GM19438 (cell line): ENCODE data around the gene PEX10.

Experiments
- ATAC-seq: cut with Tn5 transposase; IDR thresholded peaks from one replicate; pipeline ENCODE4 v1.9.1; 2021; ENCODE audit warnings: low read depth; ENCODE audit not compliant: unreplicated experiment

Gene PEX10

GRCh38 chr1:2391041-2391930 lies 21.1 kb downstream of the PEX10 start, which contains the start of the genes MORN1 and RER1:
TSS of gene MORN1 (minus strand) at chr1:2391554. CDS start at chr1:2391533, 21 bp downstream.
TSS of gene RER1 (plus strand) at chr1:2391841. CDS start at chr1:2395791, 3,950 bp downstream.
- peak; percentile 81 for ATAC-seq

DNA sequence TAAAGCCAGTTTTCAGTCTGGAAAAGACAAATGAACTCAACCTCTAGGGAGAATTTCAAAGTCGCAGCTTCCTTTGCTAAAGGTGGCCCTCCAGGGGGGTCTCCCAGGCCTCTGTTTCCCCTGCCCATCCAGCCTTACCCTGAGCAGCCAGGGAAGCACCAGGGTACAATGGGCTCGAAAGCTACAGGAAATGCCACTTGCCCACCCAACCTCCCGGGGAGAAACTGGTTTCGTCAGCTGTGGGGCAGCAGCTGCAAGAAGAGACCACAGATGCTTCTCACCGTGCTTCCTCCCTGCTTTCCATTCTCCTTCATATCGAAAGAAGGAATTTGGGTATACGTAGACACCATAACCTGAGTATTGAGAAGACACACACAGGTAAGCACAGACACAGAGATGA lies 22.7 kb downstream of the PEX10 start:
- no peak for ATAC-seq

GRCh38 chr1:2388004-2388913 lies 24.1 kb downstream of the PEX10 start:
- no peak for ATAC-seq

DNA sequence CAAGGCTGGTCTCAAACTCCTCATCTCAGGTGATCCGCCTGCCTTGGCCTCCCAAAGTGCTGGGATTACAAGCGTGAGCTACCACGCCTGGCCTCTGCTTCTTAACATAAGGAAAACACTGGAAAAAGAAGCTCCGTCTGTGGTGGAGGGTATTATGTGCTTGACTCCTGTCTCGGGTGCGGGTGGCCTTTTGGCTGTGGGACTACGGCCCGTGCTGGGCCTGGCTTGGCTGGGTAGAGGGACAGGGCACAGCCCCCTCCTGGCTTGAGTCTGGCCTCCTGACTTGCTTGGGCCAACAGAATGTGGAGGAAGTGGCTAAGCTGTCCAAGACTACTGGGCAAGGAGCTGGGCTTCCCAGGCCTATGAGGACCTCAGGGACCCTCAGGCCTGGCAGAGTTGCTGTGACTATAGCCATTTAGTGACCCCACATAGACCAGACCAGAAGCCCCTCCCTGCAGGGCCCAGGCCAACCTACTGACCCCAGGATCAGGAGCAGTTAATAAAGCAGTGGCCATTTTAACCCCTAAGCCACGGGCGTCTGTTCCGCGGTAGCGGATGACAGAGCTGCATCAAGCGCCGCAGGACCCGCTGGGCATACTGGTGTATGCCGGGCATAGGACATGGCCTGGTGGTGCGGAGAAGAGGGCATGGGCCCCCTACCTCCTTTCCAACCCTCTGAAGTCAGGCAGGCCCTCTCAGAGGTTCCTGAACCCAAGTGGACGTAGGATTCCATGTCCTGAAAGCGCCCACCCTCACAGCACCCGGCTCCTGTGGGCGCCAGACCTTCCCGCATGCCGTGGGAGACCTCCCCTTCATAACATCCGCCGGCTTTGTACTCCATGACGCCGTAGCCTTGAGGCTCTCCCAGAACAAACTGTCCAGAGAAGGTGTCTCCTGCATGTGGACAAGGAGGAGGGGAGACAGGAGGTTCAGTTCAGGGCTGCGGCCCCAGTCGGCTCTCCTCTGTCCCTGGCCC lies 25.4 kb downstream of the PEX10 start:
- no peak for ATAC-seq

DNA sequence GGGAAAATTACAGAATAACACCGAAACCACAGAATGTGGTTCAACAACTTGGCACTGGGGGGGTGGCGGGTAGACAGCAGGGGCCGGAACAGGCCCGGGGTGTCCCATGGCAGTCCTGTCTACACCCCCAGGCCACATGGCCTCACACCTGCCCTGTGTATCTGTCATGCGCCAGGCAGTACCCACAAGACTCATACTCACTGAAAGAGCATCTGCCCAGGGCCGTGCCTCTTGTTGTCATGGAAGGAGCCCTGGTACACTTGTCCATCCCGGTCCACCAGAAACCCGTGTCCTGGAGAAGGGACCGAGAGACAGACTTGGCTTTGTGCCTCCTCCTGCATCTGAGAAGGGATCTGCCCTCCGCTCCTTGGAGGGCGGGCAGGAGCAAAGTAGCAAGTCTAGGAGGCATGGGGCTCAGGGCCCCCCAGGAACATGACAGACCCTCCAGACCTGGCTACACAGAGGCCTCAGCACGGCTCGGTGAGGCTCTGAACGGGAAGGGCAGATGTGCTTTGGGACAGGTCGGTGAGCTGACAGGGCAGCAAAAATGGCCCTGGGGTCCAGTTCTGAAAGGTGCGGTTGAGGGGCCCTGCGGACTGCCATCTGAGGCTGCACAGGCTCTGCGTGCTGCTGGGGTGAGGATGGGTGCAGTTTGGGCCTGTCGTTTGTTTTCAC lies 26.6 kb downstream of the PEX10 start:
- ATAC-seq: no peak

DNA sequence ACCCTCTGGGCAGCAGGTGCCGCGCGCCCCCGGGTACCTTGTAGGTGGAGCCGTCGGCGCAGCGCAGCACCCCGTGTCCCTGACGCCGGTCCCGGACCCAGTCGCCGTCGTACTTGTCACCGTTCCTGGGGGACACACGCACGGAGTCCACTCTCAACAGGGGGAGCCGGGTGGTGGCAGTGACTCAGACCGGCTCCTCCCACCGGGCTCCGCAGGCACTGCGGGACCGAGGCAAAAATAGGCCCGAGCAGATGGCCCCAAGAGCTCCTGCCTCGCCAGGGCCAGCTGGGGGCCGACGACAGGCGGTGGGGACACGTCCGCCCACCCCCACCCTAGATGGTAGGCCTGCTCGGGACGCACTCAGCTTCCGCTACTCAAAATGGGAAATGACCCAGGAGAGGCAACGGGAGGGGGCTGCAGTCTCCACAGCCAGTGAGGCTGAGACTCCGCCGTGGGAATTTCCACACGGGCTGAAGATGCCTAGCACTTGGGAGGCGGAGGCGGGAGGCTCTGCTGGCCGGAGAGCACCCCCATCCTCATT lies 27.4 kb downstream of the PEX10 start:
- ATAC-seq: no peak

DNA sequence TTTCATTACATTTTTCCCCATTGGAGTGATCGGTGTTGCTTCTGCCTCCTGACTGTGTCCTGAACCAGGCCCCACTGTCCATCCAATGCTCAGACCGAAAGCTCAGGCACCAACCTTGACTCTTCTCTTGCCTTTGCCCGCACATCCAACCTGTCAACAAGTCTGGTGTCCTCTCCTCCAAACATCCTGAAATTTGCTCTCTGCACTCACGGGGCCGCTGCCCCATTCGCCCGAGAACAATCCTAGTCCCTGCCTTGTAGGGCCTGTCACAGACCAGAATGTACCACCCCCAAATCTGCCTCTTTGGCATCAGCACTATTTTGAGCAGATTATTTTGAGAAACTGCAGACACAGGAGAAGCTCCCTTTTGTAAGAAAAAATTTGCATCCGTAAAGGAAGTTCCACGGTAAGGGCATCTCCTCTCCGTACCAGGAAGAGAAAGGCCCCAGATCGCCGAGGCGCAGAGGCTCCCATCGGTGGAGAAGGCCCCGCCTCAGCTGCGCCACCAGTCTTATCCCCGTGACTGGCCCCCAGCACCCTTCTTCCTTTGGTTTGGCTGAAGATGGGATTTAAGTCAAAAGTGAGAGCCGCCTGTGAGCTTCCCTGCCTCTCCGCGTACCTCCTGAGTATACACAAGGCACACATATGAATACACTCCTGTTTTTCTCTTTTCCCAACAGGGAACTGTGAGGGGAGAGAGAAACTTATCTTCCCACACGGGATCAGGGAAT lies 28.1 kb downstream of the PEX10 start:
- no peak for ATAC-seq

- no peak for ATAC-seq
These were observed 28.8 kb downstream of the PEX10 start for GRCh38 chr1:2383576-2383975.

GRCh38 chr1:2382621-2383361 lies 29.6 kb downstream of the PEX10 start:
- no peak for ATAC-seq

DNA sequence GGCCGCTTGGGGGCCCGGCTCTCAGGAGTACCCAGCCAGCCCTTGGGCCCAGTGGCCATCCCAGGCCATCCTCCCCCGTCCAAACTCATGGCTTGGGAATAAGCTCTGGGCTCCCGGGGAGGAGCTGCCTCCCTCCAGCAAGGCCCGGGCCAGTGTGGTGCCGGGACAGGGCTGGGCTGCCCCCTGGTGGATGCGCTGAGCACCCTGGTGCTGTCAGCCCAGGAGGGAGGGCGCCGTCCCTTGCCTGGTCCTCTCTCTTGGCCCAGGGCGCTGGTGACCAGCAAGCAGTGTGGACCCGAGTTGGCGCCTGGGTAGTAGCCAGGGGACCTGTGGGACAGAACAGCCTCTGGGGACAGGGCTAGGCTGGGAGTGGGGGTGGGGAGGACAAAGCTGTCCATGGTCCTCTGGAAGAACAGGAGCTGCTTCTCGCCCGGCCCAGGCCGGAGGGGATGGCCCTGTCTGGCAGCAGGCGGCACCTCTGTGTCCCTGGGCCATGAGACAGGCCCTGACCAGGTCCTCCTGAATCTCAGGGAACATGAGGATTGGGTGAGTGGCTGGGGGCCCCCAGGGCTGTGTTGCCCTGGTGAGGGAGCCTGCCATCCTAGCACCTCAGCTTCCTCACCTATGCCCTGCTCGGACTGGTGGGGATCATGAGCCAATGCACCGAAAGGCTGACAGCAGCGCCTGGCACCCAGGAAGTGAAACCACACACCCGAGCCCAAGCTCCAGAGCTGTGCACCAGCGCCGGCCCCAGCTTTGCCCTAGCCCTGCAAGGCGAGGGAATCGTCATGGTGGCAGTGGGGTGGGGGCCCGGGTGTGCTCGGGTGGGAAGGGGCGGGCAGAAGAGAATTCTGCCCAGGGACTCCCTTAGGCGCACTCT lies 30.4 kb downstream of the PEX10 start:
- ATAC-seq: no peak

GRCh38 chr1:2380816-2381591 lies 31.4 kb downstream of the PEX10 start:
- no peak for ATAC-seq

DNA sequence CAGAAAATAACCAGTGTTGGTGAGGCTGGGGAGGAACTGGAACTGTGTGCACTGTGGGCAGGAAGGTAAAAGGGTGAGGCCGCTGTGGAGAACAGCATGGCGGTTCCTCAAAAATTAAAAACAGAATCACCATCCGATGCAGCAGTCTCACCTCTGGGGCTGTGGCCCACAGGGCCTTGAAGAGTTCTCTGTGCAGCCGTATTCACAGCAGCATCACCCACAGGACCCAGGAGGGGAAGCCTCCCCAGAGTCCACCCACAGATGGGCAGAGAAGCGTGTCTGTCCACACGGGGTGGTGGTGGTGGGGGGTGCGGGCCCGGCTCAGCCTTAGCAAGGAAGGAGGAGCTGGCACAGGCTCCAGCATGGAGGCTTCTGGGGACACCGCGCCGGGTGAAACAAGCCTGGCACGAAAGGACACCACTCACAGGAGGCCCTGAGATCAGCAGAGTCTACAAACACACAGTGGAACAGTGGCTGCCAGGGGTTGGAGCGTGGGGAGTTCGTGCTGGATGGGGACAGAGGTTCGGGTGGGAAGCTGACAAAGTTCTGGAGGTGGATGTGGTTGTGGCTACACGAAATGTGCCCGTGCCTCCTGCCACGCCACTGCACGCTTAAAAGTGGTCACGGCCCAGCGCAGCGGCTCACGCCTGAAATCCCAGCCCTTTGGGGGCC lies 32.5 kb downstream of the PEX10 start:
- no peak for ATAC-seq

GRCh38 chr1:2378956-2379732 lies 33.2 kb downstream of the PEX10 start:
- no peak for ATAC-seq

- ATAC-seq: no peak
These were observed 33.9 kb downstream of the PEX10 start for GRCh38 chr1:2378441-2378851.
